Activated CD8-positive, alpha-beta memory T cell treated with anti-CD3 and anti-CD28 coated beads, Interleukin-2, amount 50 U/mL, for 1 hour (primary cell): ENCODE measurements around the gene SND1.
"Not testable (repeated sequence)": the region's sequence is repeated elsewhere in the genome, so short reads cannot be mapped to it uniquely, and the experiment has no call there.

Source experiments
- DNase-seq: peaks from one replicate; pipeline ENCODE4 v3.0.0-alpha.2; 2020; ENCODE audit errors: extremely low read depth

The SND1 gene

GRCh38 chr7:127959770-127960169 is 307.8 kb downstream of the SND1 start:
- no peak for DNase-seq

GRCh38 chr7:127961786-127962453 is 309.9 kb downstream of the SND1 start:
- no peak for DNase-seq

GRCh38 chr7:127962589-127963361 is 310.8 kb downstream of the SND1 start:
- DNase-seq, result no peak

GRCh38 chr7:127963850-127964249 is 311.9 kb downstream of the SND1 start:
- not testable (repeated sequence) for DNase-seq

GRCh38 chr7:127967281-127967680 is 315.3 kb downstream of the SND1 start:
- DNase-seq, result no peak

GRCh38 chr7:127968547-127968946 is 316.6 kb downstream of the SND1 start:
- no peak for DNase-seq

- DNase-seq, result no peak
Observed at GRCh38 chr7:127973832-127974231, 321.8 kb downstream of the SND1 start.

GRCh38 chr7:127974446-127975035 is 322.5 kb downstream of the SND1 start:
- DNase-seq, result no peak

- no peak for DNase-seq
Observed at GRCh38 chr7:127976056-127976737, 324.2 kb downstream of the SND1 start.

- no peak for DNase-seq
Observed at GRCh38 chr7:127976738-127977120, 324.7 kb downstream of the SND1 start.

GRCh38 chr7:127978421-127978820 is 326.4 kb downstream of the SND1 start:
- DNase-seq, result no peak

- no peak for DNase-seq
Observed at GRCh38 chr7:127979113-127979727, 327.2 kb downstream of the SND1 start.

- DNase-seq, result no peak
Observed at GRCh38 chr7:127979728-127980126, 327.7 kb downstream of the SND1 start.

- DNase-seq, result no peak
Observed at GRCh38 chr7:127980901-127981300, 328.9 kb downstream of the SND1 start.

- DNase-seq, result no peak
Observed at GRCh38 chr7:127981965-127982364, 330.0 kb downstream of the SND1 start.

- DNase-seq, result no peak
Observed at GRCh38 chr7:127983804-127984332, 331.9 kb downstream of the SND1 start.

- no peak for DNase-seq
Observed at GRCh38 chr7:127986581-127987521, 334.9 kb downstream of the SND1 start.

- no peak for DNase-seq
Observed at GRCh38 chr7:127988751-127989150, 336.8 kb downstream of the SND1 start.

GRCh38 chr7:127993317-127993716 is 341.3 kb downstream of the SND1 start:
- DNase-seq, result no peak

GRCh38 chr7:127993987-127994386 is 342.0 kb downstream of the SND1 start:
- DNase-seq, result no peak
